HG03342 (cell line): Measurements from ENCODE around the gene PVR.
"Not testable (repeated sequence)": the region's sequence is repeated elsewhere in the genome, so short reads cannot be mapped to it uniquely, and the experiment has no call there.

Source experiments
- ATAC-seq: cut with Tn5 transposase; IDR thresholded peaks from one replicate; pipeline ENCODE4 v1.9.1; 2021; ENCODE audit warnings: mild to moderate bottlenecking, moderate library complexity; ENCODE audit not compliant: unreplicated experiment

PVR gene

DNA sequence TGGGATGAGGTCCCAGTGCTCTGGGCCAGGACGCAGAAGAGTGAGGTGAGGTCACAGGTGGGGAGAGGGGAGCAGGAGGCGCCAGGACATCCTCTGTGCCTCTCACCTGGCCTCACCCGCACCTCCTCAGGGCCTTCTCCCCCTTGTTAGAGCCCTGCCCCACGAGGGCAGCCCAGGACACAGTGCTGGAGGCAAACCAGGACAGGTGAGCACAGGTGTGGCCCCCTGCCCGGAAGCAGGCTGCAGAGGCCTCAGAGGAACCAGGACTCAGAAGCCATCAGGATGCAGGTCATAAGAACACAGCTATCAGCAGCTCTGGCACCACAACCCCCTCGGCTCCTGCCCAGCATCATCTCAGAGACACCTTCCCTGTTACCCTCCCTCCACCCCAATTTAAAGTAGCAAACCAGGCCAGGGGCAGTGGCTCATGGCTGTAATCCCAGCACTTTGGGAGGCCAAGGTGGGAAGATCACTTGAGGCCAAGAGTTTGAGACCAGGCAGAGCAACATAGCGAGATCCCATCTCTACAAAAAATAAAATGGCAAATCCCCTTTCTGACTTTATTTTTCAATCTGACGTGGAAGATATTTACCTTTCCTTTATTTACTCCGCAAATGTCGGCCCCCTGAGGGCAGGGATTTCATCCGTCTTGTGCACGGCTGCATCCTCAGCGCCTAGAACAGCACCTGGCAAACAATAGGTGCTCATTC is 54.9 kb downstream of the PVR start, which contains the start of gene CEACAM16:
Gene CEACAM16, plus strand, starts transcription at position 660 of the 710 bp plus-strand sequence. CDS start 2,306 bp downstream, outside the sequence.
- no peak for ATAC-seq

DNA sequence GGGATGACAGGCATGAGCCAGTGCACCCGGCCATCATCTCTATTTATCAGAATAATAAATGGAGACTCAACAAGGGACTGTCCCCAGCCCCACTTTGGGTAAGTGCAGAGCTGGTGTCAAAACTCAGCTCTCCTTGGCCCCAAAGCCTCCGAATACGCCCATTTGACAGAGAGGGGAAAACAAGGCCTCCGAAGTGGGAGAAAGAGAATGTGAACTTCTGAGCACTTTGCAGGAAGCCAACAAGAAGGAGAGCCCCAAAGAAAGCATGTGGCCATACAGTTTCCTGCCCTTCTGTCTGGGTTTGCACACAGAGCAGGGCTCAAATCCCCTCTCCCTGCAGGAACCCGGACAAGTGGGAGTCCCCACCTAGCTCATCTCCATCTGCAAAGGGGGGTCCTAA is 56.8 kb downstream of the PVR start:
- no peak for ATAC-seq

DNA sequence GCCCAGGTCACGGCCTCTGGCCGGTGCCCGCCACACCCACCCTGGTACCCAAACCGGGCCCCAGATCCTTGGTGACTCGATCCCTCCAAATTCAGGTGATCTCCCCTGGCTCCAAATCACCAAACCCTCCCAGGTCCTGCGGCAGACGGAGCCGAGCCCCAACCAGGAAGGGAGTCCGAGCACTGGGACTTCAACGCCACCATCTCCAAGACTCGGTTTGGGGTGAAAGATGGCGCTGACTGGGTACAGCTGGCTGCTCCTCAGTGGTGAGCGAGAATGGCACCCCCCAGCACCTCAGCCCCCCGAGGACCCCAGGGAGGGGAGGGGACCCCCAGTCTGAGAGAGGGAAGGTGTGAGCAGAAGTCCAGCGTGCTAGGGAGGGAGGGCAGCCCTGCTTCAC is 57.5 kb downstream of the PVR start:
- ATAC-seq: no peak

DNA sequence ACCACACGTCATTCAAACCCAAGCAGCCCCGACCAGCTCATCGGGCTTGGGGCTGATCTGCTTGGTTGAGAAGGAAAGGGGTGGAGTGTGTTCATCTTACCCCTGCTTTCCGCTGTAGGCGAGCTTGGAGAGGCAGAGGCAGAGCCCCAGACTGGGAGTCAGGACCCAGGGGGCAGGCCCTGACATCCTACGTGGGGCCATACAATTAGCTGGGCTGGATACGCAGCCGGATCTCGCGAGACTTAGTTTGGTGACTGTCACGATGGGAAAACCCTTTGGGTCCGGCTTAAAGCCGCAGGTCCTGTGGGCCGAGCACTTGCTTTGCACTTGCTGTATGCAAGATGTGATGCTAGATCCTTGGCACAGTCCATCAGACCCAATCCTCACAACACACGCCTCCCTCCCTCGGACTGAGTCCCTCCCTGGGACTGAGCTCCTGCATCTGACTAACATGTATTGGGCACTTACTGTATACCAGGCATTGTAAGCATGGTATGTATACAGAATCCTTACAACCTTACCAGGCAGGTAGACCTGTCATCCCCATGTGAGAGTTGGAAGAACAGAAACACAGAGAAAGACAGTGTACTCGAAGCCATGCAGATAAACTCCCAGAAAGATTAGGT is 59.0 kb downstream of the PVR start:
- no peak for ATAC-seq

DNA sequence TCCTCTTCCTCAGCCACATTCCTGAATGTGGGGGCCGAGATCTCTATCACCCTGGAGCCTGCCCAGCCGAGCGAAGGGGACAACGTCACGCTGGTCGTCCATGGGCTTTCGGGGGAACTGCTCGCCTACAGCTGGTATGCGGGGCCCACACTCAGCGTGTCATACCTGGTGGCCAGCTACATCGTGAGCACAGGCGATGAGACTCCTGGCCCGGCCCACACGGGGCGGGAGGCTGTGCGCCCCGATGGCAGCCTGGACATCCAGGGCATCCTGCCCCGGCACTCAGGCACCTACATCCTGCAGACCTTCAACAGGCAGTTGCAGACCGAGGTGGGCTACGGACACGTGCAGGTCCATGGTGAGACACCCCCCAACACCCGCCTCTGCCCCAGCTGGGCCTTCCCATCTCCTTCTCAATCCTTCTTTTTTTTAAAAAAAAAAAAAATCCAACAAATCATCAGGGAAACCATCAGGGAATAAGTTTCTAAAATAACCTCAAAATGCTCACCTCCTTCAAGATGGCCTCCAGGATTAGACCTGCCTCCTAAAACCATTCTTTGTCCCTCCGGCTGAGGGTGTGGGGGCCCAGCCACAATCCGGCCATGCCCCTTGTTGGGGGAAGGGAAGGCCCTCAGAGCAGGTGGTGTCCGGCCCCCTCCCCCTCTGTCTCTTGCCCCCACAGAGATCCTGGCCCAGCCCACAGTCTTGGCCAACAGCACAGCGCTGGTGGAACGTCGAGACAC is 59.8 kb downstream of the PVR start:
- no peak for ATAC-seq

DNA sequence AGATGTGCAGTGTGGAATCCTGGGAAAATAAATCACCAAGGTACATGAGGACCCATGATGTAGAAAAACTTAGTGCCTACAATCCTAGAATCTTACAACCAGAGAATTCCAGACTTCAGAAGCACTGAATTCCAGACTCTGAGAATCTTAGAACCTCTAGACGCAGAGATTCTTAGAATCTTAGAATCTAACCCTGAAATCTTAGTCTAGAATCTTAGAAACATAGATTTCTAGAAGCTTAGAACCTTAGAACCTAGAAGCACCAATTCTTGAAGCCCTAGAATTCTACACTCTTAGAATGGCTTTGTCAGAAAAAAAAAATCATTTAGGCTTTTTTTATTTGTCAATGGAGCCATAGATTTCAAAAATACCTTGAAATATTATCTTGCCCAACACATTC is 61.3 kb downstream of the PVR start:
- no peak for ATAC-seq

DNA sequence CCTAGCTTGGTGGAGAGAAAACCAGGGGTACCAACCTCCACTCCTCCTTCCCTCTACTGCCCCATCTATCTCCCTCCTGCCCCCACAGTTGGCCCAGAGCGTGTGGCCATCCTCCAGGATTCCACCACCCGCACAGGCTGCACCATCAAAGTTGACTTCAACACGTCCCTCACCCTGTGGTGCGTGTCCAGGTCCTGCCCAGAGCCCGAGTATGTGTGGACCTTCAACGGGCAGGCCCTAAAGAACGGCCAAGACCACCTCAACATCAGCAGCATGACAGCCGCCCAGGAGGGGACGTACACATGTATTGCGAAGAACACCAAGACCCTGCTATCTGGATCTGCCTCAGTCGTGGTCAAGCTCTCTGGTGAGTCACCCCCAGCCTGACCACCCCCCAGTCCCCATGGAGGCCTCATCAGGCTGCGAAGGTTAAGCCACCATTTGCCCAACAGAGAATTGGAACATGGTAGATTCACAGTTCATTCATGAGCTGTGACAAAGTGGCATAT is 61.8 kb downstream of the PVR start:
- ATAC-seq: no peak

DNA sequence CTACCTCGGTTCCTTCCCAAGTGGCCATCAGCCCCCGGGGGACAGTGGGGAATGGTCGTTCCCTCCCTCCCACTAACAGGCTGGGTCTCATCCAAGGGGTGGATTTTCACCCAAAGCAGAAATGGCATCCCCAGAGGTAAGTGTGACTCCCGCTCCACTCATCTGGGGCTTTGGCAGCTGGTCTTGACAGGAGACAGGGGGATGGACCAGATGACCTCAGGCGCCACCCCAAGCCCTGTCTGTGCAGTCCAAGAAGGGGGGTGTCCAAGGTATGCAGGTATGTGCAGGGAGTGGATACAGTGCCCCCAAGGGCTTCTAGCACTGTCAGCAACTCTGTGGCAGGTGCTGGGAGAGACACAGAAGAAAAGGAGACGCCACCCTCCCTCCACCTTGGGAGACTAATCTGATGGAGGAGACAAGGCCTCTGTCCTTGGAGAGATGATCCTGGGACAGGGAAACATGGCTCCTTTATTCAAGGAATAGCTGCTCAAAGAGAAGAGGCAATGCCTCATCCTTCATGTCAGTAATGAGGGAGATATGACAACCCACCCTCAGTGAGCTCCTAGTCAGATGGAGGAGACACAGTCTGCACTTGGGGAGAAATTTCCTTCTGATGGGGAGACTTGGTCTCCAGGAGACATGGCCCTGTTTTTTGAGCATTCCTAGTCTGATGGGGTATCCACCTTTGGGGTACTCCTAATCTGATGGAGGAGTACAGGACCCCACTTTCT is 63.0 kb downstream of the PVR start:
- ATAC-seq: no peak

DNA sequence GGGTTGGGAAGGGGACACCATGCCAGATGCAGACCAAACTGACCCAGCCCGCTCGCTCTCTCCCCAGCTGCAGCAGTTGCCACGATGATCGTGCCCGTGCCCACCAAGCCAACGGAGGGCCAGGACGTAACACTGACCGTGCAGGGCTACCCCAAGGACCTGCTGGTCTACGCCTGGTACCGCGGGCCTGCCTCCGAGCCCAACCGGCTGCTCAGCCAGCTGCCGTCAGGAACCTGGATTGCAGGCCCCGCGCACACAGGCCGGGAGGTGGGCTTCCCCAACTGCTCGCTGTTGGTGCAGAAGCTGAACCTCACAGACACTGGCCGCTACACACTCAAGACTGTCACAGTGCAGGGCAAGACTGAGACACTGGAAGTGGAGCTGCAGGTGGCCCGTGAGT is 64.1 kb downstream of the PVR start:
- no peak for ATAC-seq

DNA sequence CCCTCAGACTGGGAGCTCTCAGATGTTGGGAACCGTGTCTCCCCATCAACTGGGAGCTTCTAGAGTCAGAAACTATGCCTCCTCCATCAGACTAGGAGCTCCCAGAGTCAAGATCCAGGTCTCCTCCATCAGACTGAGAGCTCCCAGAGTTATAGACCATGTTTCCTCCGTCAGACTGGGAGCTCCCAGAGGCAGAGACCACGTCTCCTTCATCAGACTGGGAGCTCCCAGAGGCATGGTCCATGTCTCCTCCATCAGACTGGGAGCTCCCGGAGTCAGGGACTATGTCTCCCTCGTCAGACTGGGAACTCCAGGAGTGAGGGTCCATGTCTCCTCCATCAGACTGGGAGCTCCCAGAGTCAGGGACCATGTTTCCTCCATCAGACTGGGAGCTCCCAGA is 65.2 kb downstream of the PVR start:
- no peak for ATAC-seq

DNA sequence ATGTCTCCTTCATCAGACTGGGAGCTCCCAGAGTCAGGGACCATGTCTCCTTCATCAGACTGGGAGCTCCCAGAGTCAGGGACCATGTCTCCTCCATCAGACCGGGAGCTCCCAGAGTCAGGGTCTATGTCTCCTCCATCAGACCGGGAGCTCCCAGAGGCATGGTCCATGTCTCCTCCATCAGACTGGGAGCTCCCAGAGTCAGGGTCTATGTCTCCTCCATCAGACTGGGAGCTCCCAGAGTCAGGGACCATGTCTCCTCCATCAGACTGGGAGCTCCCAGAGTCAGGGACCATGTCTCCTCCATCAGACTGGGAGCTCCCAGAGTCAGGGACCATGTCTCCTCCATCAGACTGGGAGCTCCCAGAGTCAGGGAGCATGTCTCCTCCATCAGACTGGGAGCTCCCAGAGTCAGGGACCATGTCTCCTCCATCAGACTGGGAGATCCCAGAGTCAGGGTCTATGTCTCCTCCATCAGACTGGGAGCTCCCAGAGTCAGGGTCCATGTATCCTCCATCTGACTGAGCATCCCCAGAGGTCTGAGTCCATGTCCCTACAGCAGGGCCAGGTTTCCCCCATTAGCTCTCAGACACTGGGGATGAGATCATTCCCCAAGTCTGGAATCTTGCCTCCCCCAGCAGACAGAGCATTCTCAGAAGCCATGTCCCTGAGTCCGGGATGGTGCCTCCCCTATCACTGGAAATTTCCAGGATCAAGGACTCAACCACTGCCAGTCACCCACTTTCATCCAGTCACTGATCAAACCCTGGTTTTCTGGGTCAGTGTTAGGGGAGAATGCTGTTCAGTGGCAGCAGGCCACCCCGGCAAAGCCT is 65.9 kb downstream of the PVR start:
- not testable (repeated sequence) for ATAC-seq

DNA sequence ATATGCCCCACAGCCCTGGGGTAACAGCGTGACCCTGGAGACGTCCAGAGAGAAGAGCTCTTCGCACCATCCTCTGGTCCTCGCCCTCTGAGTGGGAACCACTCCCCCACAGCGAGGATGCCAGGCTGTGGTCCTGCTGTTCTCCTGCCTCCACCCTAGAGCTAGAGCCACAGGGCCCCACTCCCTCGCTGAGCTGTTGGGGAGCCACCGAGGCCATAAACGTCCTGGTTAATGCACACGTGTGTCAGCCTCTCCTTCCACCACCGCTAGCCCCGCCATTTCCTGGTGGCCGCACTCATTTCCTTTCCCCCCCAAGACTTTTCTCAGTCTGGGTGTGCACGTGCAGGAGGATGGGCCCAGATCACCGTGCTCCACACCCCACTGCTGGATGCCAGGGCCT is 66.8 kb downstream of the PVR start:
- no peak for ATAC-seq

DNA sequence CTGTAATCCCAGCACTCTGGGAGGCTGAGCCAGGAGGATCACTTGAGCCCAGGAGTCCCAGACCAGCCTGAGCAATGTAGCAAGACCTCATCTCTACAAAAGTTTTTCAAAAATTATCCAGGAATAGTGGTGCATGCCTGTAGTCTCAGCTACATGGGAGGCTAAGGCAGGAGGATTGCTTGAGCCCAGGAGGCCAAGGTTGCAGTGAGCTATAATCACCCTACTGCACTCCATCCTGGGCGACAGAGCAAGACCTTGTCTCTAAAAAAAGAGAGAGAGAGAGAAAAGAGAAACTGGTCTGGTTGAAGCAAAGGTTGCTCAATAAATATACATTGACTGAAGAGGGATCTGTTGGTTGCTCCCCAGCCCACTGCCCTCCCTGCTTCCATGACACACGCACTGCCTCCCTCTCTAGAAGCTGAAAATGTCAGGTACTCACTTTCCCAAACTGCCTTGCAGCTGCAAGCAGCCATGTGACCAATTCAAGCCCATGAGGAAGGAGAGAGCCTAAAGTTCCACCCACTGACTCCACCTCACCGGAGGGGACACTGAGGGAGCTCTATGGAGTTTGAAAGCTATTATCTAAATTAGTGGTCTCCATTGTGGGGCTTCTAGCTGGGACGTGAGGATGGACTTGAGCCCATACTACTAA is 69.3 kb downstream of the PVR start:
- no peak for ATAC-seq
